H9 (cell line): ENCODE data around the gene ANO10. TPM values are rescaled to one million over a fixed set of nuclear protein-coding genes. Genes with fewer than 3 reads are reported as not detected.

Source experiments
- DNase-seq: peaks from one replicate; pipeline ENCODE4 v3.0.0-alpha.2; 2017
- H2AFZ ChIP-seq: one replicate; pipeline ENCODE4 v1.6.1; 2013; ENCODE audit warnings: mild to moderate bottlenecking, low read length, control low read depth, moderate library complexity
- H2AK5ac ChIP-seq: 2 replicates; pipeline ENCODE4 v1.6.1; 2013; ENCODE audit warnings: low read length, control low read depth, mixed read lengths; ENCODE audit not compliant: insufficient read length
- H2BK120ac ChIP-seq: one replicate; pipeline ENCODE4 v1.6.1; 2013; ENCODE audit warnings: low read depth, mild to moderate bottlenecking, low read length, control low read depth, inconsistent platforms; ENCODE audit not compliant: poor library complexity, severe bottlenecking
- H2BK12ac ChIP-seq: 2 replicates; pipeline ENCODE4 v1.6.1; 2013; ENCODE audit warnings: low read length, control low read depth, mixed read lengths, low read depth; ENCODE audit not compliant: insufficient read length
- H2BK15ac ChIP-seq: 2 replicates; pipeline ENCODE4 v1.6.1; 2013; ENCODE audit warnings: low read depth, low read length, control low read depth
- H2BK20ac ChIP-seq: one replicate; pipeline ENCODE4 v1.6.1; 2013; ENCODE audit warnings: low read depth, mild to moderate bottlenecking, low read length, control low read depth, inconsistent platforms; ENCODE audit not compliant: poor library complexity, severe bottlenecking
- H2BK5ac ChIP-seq: 2 replicates; pipeline ENCODE4 v1.6.1; 2013; ENCODE audit warnings: low read length, control low read depth, mixed read lengths; ENCODE audit not compliant: insufficient read length
- H3K14ac ChIP-seq: 2 replicates; pipeline ENCODE4 v1.6.1; 2013; ENCODE audit warnings: low read length, control low read depth; ENCODE audit not compliant: insufficient read depth
- H3K18ac ChIP-seq: 2 replicates; pipeline ENCODE4 v1.6.1; 2013; ENCODE audit warnings: low read depth, mild to moderate bottlenecking, mixed read lengths, low read length, control low read depth; ENCODE audit not compliant: insufficient read length
- H3K23ac ChIP-seq: 2 replicates; pipeline ENCODE4 v1.6.1; 2013; ENCODE audit warnings: low read length, control low read depth, mixed read lengths, low read depth; ENCODE audit not compliant: insufficient read length
- H3K23me2 ChIP-seq: 2 replicates; pipeline ENCODE4 v1.6.1; 2013; ENCODE audit warnings: low read depth, mild to moderate bottlenecking, mixed read lengths, low read length, control low read depth; ENCODE audit not compliant: insufficient read length, poor library complexity, severe bottlenecking
- H3K27ac ChIP-seq: 2 replicates; pipeline ENCODE4 v1.5.1; 2013; ENCODE audit warnings: low read length, control low read depth, mixed read lengths, low read depth; ENCODE audit not compliant: insufficient read length
- H3K27me3 ChIP-seq: 2 replicates; pipeline ENCODE4 v1.6.1; 2013; ENCODE audit warnings: low read length, control low read depth, inconsistent platforms; ENCODE audit not compliant: insufficient read depth
- H3K4ac ChIP-seq: 2 replicates; pipeline ENCODE4 v1.6.1; 2013; ENCODE audit warnings: low read depth, mild to moderate bottlenecking, control low read depth, inconsistent platforms, low read length, moderate library complexity
- H3K4me1 ChIP-seq: 2 replicates; pipeline ENCODE4 v1.6.1; 2013; ENCODE audit warnings: low read length, control low read depth, inconsistent platforms; ENCODE audit not compliant: insufficient read depth
- H3K4me2 ChIP-seq: 2 replicates; pipeline ENCODE4 v1.6.1; 2013; ENCODE audit warnings: low read length, control low read depth, mixed read lengths; ENCODE audit not compliant: insufficient read length, insufficient read depth
- H3K56ac ChIP-seq: 2 replicates; pipeline ENCODE4 v1.6.1; 2013; ENCODE audit warnings: low read depth, mild to moderate bottlenecking, mixed read lengths, low read length, control low read depth; ENCODE audit not compliant: insufficient read length
- H3K79me1 ChIP-seq: 2 replicates; pipeline ENCODE4 v1.6.1; 2013; ENCODE audit warnings: low read depth, mild to moderate bottlenecking, moderate library complexity, low read length, control low read depth, inconsistent platforms; ENCODE audit not compliant: insufficient read depth, poor library complexity, severe bottlenecking
- H3K79me2 ChIP-seq: 2 replicates; pipeline ENCODE4 v1.6.1; 2013; ENCODE audit warnings: low read length, control low read depth, inconsistent platforms; ENCODE audit not compliant: insufficient read depth
- H3K9ac ChIP-seq: 2 replicates; pipeline ENCODE4 v1.6.1; 2013; ENCODE audit warnings: low read length, control low read depth, mixed read lengths; ENCODE audit not compliant: insufficient read length; ENCODE audit errors: extremely low read depth
- H3K9me3 ChIP-seq: one replicate; pipeline ENCODE4 v1.6.1; 2013; ENCODE audit warnings: low read depth, low read length, inconsistent platforms; ENCODE audit not compliant: control insufficient read depth
- H3T11ph ChIP-seq: one replicate; pipeline ENCODE4 v1.6.1; 2013; ENCODE audit warnings: mild to moderate bottlenecking, low read length, control low read depth, inconsistent platforms
- H4K20me1 ChIP-seq: one replicate; pipeline ENCODE4 v1.6.1; 2013; ENCODE audit not compliant: control insufficient read depth, insufficient read length, insufficient read depth
- H4K5ac ChIP-seq: 2 replicates; pipeline ENCODE4 v1.6.1; 2013; ENCODE audit warnings: low read depth, mild to moderate bottlenecking, mixed read lengths, low read length, control low read depth; ENCODE audit not compliant: insufficient read length
- H4K8ac ChIP-seq: replicated peaks from 2 replicates; pipeline ENCODE4 v1.6.1; 2013; ENCODE audit warnings: low read length, control low read depth, mixed read lengths, low read depth; ENCODE audit not compliant: insufficient read length
- H4K91ac ChIP-seq: 2 replicates; pipeline ENCODE4 v1.6.1; 2013; ENCODE audit warnings: low read depth, mild to moderate bottlenecking, moderate library complexity, mixed read lengths, low read length, control low read depth; ENCODE audit not compliant: insufficient read length
- H3K27ac Mint-ChIP-seq, 3 experiments: 2 replicates in 2 of 3; 3 replicates in 1 of 3; pipeline ENCODE4 v1.8.0; 2020 to 2021; ENCODE audit warnings: mixed read lengths in 3 of 3, mild to moderate bottlenecking in 1 of 3, moderate library complexity in 1 of 3
- H3K27me3 Mint-ChIP-seq: 2 replicates; pipeline ENCODE4 v1.8.0; 2021; ENCODE audit warnings: low read depth, mild to moderate bottlenecking, moderate library complexity, mixed read lengths
- H3K36me3 Mint-ChIP-seq, 3 experiments: 2 replicates in 2 of 3; 3 replicates in 1 of 3; pipeline ENCODE4 v1.8.0; 2020 to 2021; ENCODE audit warnings: low read depth in 3 of 3, mixed read lengths in 3 of 3; ENCODE audit not compliant: insufficient read depth in 1 of 3
- H3K4me1 Mint-ChIP-seq, 2 experiments: 2 replicates each; pipeline ENCODE4 v1.8.0; 2020; ENCODE audit warnings: mixed read lengths in 2 of 2
- H3K4me3 Mint-ChIP-seq, 2 experiments: 2 replicates in 1 of 2; 3 replicates in 1 of 2; pipeline ENCODE4 v1.8.0; 2020 to 2021; ENCODE audit warnings: mild to moderate bottlenecking in 2 of 2, mixed read lengths in 2 of 2, moderate library complexity in 1 of 2
- H3K9me3 Mint-ChIP-seq, 2 experiments: 2 replicates in 1 of 2; 3 replicates in 1 of 2; pipeline ENCODE4 v1.8.0; 2020; ENCODE audit warnings: mild to moderate bottlenecking in 2 of 2, mixed read lengths in 2 of 2, moderate library complexity in 1 of 2
- CTCF ChIP-seq: fragments of 200-600 bp; sonication (generic); conservative IDR thresholded peaks from 3 replicates; pipeline ENCODE4 v1.8.0; 2021; ENCODE audit warnings: antibody characterized with exemption, mild to moderate bottlenecking
- WGBS: extraction: QIAGEN DNeasy Blood & Tissue Kit; methylation state at CpG from one replicate; pipeline ENCODE4 v1.1.7; 2013; ENCODE audit warnings: missing lambda C conversion rate, low lambda C conversion rate, mixed read lengths; ENCODE audit not compliant: insufficient read length; ENCODE audit errors: extremely low coverage; 5-methylcytosine and 5-hydroxymethylcytosine counted together
- total RNA-seq: library from RNA; stranded (reverse); gene quantifications from 2 replicates; pipeline ENCODE4 v1.2.1, GENCODE V29; 2021

The ANO10 gene
- total RNA-seq, 1 experiment from 2014 or later: 38.7 TPM

GRCh38 chr3:43343815-43344214 lies 278.0 kb downstream of the ANO10 start:
- Histone ChIP-seq H3K27ac (no peak overlapping the region), H2AK5ac (no peak overlapping the region), H3K18ac (no peak overlapping the region), H2BK15ac (no peak overlapping the region), H2BK120ac (no peak overlapping the region), H4K8ac (no peak overlapping the region), H2BK12ac (no peak overlapping the region), H4K91ac (no peak overlapping the region), H3K4me1 (no peaks in the 10 kb centered on the region; the same call in 1 of the 2 replicates), H3K4ac (no peak overlapping the region), H3K79me2 (no peaks in the 10 kb centered on the region), H3K14ac (no peak overlapping the region), H3K79me1 (no peaks in the 10 kb centered on the region), H4K20me1 (no peaks in the 10 kb centered on the region), H2BK20ac (no peak overlapping the region), H3T11ph (no peak overlapping the region), H3K56ac (no peak overlapping the region), H4K5ac (no peak overlapping the region), H3K9me3 (no peaks in the 10 kb centered on the region), H2BK5ac (no peak overlapping the region), H3K4me2 (no peak overlapping the region), H3K9ac (no peak overlapping the region), H2AFZ (no peak overlapping the region), H3K23me2 (no peaks in the 10 kb centered on the region), H3K27me3 (no peaks in the 10 kb centered on the region), H3K23ac (no peak overlapping the region)
- Mint-ChIP-seq H3K27ac (peak overlapping the region; percentile 51 to 91 (median 54); a peak in 4 of 7 replicates), H3K27me3 (no peaks in the 10 kb centered on the region), H3K36me3 (peaks cover 24 to 65% (median 45%) of the 10 kb centered on the region in 3 experiments), H3K4me1 (peaks cover 21 to 32% of the 10 kb centered on the region in 2 experiments), H3K4me3 (no peak overlapping the region), H3K9me3 (peaks cover 1 to 2% of the 10 kb centered on the region in 2 experiments; a peak in 3 of 5 replicates)
- DNase-seq: no peak
- TF ChIP-seq CTCF: no peak
- no CpG with 5 or more reads among the region's 3 CpGs for WGBS
